K562 (cell line): Measurements from ENCODE around the gene ZNF790. TPM values are rescaled to one million over a fixed set of nuclear protein-coding genes. Genes with fewer than 3 reads are reported as not detected.

Experiments
- CREB5 ChIP-seq: fragments of 250-450 bp; sonication (Bioruptor Pico); IDR thresholded peaks from 2 replicates; pipeline ENCODE4 v1.5.0; 2020; ENCODE audit warnings: mild to moderate bottlenecking
- GABPB2 ChIP-seq: fragments of 250-450 bp; sonication (Bioruptor Pico); conservative IDR thresholded peaks from 2 replicates; pipeline ENCODE4 v1.5.1; 2021; ENCODE audit warnings: mild to moderate bottlenecking
- GTF2A2 ChIP-seq: IDR thresholded peaks from 2 replicates; pipeline ENCODE4 v1.6.1; 2016; ENCODE audit warnings: mild to moderate bottlenecking, missing genetic modification characterization, missing compliant biosample characterization
- HOMEZ ChIP-seq: fragments of 250-450 bp; sonication (Bioruptor Pico); IDR thresholded peaks from 2 replicates; pipeline ENCODE4 v1.4.0; 2020; ENCODE audit warnings: mild to moderate bottlenecking, moderate library complexity
- KLF10 ChIP-seq: fragments of 250-450 bp; sonication (Bioruptor Pico); IDR thresholded peaks from 2 replicates; pipeline ENCODE4 v1.6.1; 2021; ENCODE audit warnings: matching md5 sums
- KLF16 ChIP-seq: IDR thresholded peaks from 2 replicates; pipeline ENCODE4 v1.6.1; 2016; ENCODE audit warnings: antibody characterized with exemption
- NFE2 ChIP-seq: IDR thresholded peaks from 2 replicates; pipeline ENCODE4 v1.6.1; 2014; ENCODE audit warnings: antibody characterized with exemption, low read depth
- NFIC ChIP-seq: fragments of 450-650 bp; IDR thresholded peaks from 2 replicates; pipeline ENCODE4 v1.6.1; 2017; ENCODE audit warnings: mild to moderate bottlenecking, inconsistent platforms
- NR2F6 ChIP-seq: fragments of 450-650 bp; formaldehyde crosslinking; IDR thresholded peaks from 2 replicates; pipeline ENCODE4 v1.4.0; 2020; ENCODE audit warnings: mild to moderate bottlenecking
- RBM14 ChIP-seq: fragments of 200-400 bp; formaldehyde crosslinking; IDR thresholded peaks from 2 replicates; pipeline ENCODE4 v1.6.1; 2018; ENCODE audit warnings: low read depth, mild to moderate bottlenecking, low read length, moderate library complexity, borderline replicate concordance; ENCODE audit not compliant: insufficient read depth
- SRSF9 ChIP-seq: fragments of 200-400 bp; formaldehyde crosslinking; IDR thresholded peaks from 2 replicates; pipeline ENCODE4 v1.6.1; 2017; ENCODE audit warnings: low read depth, low read length, borderline replicate concordance
- STAT5B ChIP-seq: fragments of 250-450 bp; sonication (Bioruptor Pico); IDR thresholded peaks from 2 replicates; pipeline ENCODE4 v1.8.0; 2021; ENCODE audit warnings: mild to moderate bottlenecking, inconsistent platforms
- TEAD1 ChIP-seq, 2 experiments: fragments of 450-650 bp in 1 of 2; sonication (generic) in 1 of 2; formaldehyde crosslinking; IDR thresholded peaks; 2 replicates each; pipeline versions ENCODE4 v1.4.0 to v1.8.0; 2020 to 2022; ENCODE audit warnings: mild to moderate bottlenecking in 2 of 2, missing genetic modification reagents in 1 of 2
- ZFP91 ChIP-seq: sonication (generic); formaldehyde crosslinking; IDR thresholded peaks from 2 replicates; pipeline ENCODE4 v1.8.0; 2022; ENCODE audit warnings: mild to moderate bottlenecking, missing genetic modification reagents
- ZNF277 ChIP-seq: fragments of 250-450 bp; sonication (Bioruptor Pico); IDR thresholded peaks from 2 replicates; pipeline ENCODE4 v1.8.0; 2022; ENCODE audit warnings: inconsistent platforms, mild to moderate bottlenecking, moderate library complexity, borderline replicate concordance
- ZNF512 ChIP-seq: IDR thresholded peaks from 2 replicates; pipeline ENCODE4 v1.6.1; 2016; ENCODE audit warnings: missing genetic modification characterization, missing compliant biosample characterization
- ZNF655 ChIP-seq: fragments of 250-450 bp; sonication (Bioruptor Pico); IDR thresholded peaks from 2 replicates; pipeline ENCODE4 v1.5.0; 2021
- polyA plus RNA-seq, 8 experiments: library from polyadenylated mRNA; depleted of rRNA in 4 of 8; stranded (reverse) in 5 of 8; unstranded in 3 of 8; fragments of >200 nt; fragmentation: Nextera tagmentation in 2 of 8; fragmentation: Illumina TruSeq in 1 of 8; extraction: Ambion mirVana in 2 of 8; extraction: Trizol in 1 of 8; gene quantifications; 2 replicates each; pipeline versions ENCODE4 v1.2.1 to v1.2.3, GENCODE V29; 2011 to 2014; ENCODE audit warnings: inconsistent platforms in 1 of 8, missing spikeins in 1 of 8
- total RNA-seq, 7 experiments: library from RNA; depleted of rRNA in 6 of 7; stranded (reverse); fragments of >200 nt in 6 of 7; fragmentation: Illumina TruSeq in 2 of 7; extraction: Trizol in 2 of 7; gene quantifications; 2 replicates each; pipeline versions ENCODE4 v1.2.1 to v1.2.3, GENCODE V29; 2011 to 2021; ENCODE audit warnings: low replicate concordance in 1 of 7

ZNF790 gene
- total and polyA plus RNA-seq, 9 of the 15 experiments (the other 6 are each of a cell fraction or from before 2014, with no cell fraction given) = 0.33 to 1.7 (median 0.53) TPM

DNA sequence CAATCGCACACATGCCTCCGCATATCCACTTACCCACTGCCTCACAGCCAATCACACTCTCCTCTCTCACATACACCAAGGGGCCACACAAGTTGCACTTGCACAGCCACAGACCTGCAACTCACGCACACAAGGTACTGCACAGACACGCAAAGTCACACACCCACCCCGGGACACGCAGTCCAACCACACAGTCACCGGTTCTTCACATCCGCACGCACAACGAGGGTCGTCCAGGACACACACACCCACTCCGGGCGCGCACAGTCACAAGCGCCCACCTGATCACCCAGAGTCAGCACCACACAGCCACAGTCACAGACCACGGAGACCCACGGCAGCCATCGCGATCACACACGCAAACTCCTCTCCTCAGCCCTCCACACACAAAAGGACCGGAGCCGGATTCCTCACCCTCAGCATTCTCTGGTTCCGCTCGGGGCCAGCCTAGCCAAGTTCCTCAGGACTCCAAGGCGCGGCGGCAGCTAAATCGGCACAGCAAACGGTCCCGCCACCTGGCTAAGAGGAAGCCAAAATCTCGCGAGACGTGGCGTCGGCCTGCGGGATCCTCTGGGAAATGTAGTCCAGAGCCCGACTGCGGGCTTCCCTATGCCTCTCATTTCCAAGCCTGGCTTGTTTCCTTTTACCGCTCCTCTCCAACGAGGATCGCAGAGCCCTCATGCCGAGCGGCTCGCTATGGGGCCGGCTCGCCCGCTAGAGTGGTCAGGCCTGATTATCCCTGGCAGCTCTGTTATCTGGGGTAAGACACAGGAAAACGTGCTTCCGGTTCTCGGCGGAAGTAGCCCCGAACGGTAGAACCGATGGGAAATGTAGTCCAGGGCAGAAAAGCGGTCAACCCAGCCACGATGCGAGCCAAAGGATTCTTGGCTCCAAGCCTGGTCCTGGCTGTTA, 65.6 kb downstream of the ZNF790 start, which contains the start of gene ZNF850 (continued):
- no peak for TF ChIP-seq GTF2A2 (tag)
- TF ChIP-seq SRSF9 = no peak
- TF ChIP-seq KLF10 (CRISPR knock-in tag) = no peak
- no peak for TF ChIP-seq ZFP91 (CRISPR knock-in tag)
- no peak for TF ChIP-seq STAT5B
- peak; percentile 68 for TF ChIP-seq NFIC
- no peak for TF ChIP-seq GABPB2 (CRISPR knock-in tag)
- no peak for TF ChIP-seq KLF16
- no peak for TF ChIP-seq NR2F6 (CRISPR knock-in tag)
- no peak for TF ChIP-seq ZNF277 (CRISPR knock-in tag)
- no peak for TF ChIP-seq HOMEZ (CRISPR knock-in tag)
- TF ChIP-seq CREB5 (CRISPR knock-in tag) = no peak
- TF ChIP-seq RBM14 = no peak
- TF ChIP-seq ZNF655 = no peak
- no peak for TF ChIP-seq NFE2
- TF ChIP-seq TEAD1 (CRISPR knock-in tag; IDR thresholded peaks at IDR 0.05) = 0 out of 4 replicates have a peak, but pooled peaks of 1 of the 2 experiments have one; percentile 50
- no peak for TF ChIP-seq ZNF512 (tag)
